GM18498 (cell line): ENCODE data around the gene ING4.

Experiments used
- ATAC-seq: cut with Tn5 transposase; IDR thresholded peaks from one replicate; pipeline ENCODE4 v1.9.1; 2021; ENCODE audit warnings: mild to moderate bottlenecking, moderate library complexity; ENCODE audit not compliant: unreplicated experiment

The ING4 gene

DNA sequence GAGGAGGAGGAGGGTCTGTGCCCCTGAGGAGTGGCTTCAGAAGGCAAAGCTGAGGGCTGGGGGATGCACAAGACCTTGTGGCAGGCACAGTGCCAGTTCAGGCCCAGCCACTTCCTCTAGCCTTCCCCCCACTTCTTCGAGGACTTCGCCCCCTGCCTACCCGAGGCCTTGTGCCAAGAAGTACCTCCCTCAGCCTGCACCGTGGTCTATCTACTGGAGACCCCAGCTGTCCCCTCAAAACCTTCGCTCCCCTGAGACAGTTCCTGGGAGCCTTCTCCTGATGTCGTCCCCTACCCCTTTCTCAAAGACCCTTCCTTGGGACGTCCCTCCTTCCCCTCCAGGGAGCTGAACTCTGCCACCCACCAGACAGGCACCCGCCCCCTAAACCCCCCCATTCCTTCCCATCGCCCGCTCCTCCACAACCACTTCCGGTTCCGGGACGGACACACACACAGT, 25.7 kb upstream of the ING4 start:
- ATAC-seq, result no peak

DNA sequence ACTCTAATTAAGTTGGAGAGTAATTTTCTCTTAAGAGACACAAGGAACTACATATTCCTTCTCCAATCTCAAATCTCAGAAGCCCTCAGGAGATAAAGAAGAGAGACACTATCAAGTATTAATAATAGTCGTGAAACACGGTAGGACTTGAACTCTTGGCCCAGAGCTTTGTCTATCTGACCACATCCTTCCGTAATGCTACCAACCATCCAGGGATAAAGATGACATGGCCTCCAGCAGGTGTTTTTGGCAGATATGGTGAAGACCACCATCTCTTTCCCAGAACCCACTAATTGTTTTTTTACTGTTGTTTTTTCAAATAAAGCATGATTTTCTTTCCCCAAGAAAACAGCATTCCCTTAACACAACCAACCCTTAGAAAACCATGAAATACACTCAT, 22.9 kb upstream of the ING4 start:
- no peak for ATAC-seq

DNA sequence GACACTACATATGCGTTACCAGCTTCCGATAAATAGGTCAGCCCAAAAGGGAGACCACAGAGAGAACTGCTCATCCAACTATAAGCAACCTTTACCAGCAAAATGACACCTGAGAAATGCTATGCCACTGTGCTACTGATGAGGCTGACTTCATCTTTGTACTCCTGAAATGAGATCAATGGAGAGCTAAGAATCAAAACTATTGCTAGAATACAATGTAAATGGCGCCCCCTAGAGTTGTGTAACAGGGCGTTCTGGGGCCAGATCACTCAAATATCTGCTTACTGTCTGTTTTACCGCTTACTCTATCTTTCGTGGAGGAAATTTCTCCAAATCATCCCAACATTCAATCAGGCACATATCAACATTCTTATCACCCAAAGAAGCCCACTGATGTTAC, 21.7 kb upstream of the ING4 start:
- ATAC-seq, result no peak

DNA sequence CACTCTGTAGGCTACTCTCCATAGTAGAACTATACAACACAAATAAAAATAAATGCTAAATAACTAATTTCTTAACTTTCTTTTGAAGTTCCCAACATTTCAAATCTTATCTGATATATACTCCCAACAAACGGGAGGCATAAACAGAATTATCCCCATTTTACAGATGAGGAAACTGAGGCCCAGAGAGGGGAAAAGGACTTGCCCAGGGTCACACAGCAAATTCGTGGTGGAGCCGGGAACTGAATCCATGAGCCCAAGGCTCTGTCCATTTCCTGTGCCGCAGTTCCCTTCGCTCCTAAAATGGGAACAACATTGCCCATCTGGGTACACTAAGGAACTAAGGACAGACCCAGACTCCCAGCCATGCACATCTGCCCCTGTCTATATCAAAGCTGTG, 14.0 kb upstream of the ING4 start:
- no peak for ATAC-seq

DNA sequence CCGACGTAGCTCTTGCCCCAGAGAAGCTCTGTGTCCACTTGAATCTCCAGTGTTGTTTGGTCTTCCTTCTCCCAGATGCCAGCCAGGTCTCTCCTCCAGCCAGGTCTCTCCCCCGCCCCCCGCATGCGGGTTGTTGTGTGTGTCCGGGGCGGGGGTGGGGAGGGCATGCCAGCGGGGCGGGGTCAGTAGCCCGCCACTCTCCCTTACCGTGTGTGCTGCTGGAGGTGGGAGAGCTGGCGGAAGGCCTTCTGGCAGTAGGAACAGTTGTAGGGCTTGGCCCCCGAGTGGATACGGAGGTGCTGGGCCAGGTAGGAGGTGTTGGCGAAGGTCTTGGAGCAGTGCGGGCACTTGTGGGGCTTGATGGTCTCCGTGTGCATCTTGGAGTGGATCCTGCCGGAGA, 9.2 kb upstream of the ING4 start:
- ATAC-seq, result no peak

DNA sequence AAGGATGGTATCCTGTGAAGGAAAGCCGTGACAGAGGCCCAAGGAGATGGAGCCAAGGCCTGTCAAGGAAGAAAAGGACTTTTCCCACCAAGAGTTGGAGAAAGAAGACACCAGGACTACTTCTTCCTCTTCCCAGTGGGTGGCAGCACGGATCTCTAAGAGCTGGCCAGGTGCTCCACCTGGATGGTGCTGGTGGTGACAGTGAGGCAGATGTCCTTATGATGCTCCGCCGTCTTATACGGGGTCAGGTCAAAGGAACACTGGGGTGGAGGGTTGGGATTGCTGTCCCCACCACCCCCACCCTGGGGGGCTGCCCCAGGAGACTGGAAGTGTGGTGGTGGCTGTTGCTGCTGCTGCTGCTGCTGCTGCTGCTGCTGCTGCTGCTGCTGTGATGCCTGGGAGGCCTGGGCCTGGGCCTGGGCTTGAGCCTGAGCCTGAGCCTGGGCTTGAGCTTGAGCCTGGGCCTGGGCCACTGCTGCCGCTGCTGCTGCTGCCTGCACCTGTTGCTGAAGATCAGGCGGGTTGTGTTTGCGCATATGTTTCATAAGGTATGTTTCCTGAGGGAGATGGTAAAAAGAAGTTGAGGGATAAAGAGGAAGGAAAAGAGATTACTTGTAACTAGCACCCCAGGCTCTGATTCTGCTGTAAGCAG, 4.8 kb upstream of the ING4 start:
- no peak for ATAC-seq

DNA sequence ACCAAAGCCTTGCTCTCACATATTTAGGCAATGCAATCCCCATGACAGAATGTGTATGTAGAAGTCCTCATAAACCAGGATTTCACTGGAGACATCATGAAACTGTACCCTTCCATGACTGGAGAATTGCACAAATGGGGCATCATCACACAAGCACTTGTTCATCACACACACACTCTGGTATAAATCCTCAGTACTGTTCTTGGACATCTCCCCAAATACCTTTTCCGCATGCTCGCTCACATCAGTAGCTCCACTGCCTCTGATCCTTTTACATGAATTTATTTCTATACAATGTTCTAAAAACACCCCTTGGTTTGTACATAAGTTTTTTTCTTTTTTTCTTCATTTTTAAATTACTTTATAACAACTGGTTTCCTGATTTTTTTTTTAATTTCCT, 3.3 kb upstream of the ING4 start:
- ATAC-seq, result no peak

DNA sequence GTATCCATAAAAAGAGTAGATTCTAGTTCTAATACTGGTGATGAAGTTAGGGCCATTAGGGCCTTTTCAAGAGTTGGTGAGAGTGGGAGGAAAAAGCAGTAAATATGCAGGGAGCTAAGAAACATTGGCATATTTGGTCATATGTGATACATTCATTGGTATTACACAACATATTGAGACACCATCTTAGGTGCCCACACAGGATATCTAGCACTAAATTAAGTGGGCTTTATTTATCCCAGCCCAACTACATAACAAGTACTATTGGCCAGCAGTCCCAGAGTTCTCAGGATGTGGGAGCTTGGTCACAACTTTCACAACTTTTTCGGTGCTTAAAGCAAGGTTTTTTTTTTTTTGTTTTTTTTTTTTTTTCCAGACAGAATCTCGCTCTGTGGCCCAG, 2.0 kb upstream of the ING4 start:
- ATAC-seq, result no peak

DNA sequence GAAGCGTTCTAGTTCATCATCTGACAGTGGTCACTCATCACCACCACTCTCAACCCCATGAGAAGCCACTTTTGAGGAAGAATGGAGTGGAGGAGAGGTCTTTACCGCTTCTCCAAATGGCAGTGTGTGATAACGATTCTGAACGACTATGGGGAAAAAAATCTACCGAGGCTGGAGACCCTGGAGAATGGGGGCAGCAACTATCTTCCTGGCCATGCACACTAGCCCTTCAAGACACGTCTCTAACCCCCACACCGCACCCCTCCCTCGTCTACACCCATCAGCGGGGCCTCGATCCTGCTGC, 365 bp downstream of the ING4 start:
- ATAC-seq, result no peak

DNA sequence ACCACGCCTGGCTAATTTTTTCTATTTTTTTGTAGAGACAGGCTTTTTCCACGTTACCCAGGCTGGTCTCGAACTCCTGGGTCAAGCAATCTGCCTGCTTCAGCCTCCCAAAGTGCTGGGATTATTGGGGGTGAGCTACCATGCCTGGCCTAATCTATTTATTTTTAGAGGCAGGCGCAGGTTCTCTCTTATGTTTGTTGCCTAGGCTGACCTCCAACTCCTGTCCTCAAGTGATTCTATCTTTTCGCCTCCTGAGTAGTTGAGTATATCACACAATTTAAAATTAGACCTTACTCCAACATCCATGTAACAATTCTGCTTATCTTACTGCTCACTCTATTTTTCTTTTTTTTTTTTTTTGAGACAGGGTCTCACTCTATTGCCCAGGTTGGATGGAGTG, 8.9 kb downstream of the ING4 start:
- ATAC-seq, result no peak

DNA sequence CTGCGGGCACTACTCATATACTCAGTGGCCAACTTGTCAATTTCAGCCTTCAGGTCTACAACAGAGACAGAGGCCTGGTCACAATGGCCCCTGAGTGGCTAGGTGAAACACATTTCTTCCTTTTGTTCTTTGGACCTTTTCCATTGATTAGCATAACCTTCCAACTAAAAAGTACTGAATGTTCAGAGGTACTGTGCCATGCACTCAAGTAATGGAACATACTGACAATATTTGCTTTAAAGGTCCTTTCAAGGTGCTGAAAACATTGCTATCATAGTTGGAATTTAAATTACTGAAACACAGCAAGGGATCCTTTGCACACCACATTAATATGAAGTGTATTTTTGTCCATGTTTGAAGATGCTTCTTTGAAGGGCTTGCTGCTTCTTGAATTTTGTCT, 9.6 kb downstream of the ING4 start:
- ATAC-seq, result no peak

DNA sequence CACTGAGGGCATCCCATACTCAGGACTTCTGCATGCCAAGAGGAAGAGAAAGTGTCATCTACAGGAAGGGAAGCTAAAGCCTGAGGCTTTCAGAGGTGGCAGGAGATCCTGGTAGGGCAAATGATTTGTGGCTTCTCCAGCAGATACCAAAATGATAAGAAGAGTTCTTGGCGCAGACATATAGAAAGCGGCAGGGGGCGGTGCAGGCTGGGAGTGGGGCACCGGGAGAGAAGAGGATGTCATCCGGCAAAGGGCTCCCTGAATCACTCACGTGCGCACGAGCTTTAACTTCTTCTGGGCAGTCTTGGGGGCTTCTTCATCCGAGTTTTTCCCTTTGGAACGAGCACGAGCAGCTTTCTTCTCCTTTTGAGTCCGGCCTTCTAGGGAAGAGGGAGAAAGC, 10.5 kb downstream of the ING4 start:
- no peak for ATAC-seq

DNA sequence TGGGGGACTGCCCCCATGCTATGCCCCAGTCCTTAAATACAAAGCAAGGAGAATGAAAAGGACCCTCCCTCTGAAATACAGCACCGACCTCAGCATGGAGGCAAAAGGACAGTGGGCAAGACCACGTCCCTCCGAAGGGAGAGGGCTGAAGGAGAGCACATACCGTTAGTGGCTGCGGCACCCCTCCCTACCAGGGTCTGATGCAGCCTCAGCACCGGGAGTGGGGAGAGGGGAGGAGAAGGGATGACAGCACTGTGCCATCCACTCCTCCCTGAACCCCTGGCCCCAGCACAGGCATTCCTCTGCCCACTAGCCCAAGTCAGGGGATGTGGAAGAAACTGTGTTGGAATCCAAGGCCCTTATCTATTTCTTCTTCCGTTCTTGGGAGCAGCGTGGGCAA, 12.1 kb downstream of the ING4 start:
- ATAC-seq, result no peak

DNA sequence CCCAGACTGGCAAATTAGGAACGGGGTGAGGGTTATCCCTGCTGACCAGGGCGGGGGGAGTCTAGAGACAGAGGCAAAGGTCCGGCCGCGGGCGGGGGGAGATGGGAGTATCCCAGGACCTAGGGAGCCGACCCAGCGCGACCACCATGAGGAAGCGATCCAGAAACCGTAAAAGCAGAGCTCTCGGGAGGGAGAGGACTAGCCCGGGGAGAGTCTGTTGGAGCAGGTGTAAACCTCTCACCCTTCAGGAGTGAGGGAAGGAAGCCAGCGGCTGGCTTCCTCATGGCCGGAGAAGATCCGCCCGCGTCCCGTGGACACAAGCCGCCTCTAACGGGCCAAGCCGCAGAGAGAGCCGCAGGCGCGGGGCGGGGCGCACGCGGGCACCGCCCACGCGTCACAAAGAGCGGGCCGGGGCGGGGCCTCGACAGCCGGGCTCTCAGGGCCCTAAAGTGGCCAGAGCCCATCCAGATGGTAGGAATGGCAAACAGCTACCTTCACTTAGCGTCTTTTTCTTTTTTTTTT, 15.8 kb downstream of the ING4 start, which contains the start of gene ACRBP:
ACRBP (minus strand) TSS at position 350 of the 522 bp plus-strand sequence; CDS start at position 284, 66 bp downstream.
- ATAC-seq, result no peak

DNA sequence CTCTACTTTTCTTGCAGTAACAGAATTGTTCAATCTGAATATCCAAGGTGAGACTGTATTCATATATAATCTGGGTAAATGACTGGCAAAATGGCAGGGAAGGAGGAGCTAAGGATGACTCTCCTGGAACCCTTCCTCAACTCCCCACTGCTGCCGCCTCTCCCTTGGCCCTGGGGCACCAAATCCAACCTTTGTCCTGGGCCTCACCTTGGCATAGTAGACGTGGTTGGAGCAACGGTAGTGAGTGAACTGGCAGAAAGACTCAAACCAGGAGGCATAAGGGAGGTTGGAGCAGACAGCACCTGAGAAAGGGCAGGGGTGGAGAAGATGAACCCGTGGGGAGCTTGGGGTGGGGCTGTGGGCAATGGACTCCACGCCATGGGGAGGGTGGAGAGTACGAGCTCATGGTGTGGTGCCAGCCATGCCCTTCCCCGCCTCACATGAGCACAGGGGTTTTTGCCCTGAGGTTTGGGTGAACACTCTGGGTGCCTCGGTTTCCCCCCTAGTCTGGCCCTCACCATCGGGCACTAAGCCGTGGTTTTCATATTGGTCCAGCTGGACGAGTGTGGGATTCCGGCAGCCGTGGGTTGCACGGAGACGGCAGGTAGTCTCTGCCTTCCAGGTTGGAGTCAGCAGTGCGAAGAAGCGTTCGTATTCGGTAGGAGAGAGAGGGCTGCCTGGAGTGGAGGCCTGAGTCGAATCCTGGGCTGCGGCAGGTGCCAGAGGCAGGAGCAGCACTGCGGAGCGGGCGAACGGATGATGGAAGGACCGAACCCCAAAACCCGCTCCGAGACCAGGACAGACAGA, 16.4 kb downstream of the ING4 start:
- no peak for ATAC-seq

DNA sequence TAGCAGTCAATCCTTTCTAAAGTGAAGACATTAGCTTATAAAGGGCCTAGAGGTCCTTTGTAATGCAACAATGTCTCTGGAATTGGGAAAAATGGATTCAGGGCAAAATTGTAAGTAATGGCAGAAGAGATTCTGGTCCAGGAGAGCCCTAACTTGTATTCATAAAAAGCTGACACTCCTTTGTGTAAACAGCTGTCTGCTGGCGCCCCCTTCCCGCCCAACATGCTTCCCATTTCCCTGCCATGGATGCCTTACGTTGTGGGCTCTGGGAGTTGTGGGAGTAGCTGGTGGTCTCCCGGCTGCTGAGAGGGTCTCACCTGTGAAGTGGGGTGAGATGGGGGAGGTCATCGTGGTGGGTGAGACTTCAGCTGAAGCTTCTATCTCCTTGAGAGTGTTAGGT, 18.0 kb downstream of the ING4 start:
- no peak for ATAC-seq

DNA sequence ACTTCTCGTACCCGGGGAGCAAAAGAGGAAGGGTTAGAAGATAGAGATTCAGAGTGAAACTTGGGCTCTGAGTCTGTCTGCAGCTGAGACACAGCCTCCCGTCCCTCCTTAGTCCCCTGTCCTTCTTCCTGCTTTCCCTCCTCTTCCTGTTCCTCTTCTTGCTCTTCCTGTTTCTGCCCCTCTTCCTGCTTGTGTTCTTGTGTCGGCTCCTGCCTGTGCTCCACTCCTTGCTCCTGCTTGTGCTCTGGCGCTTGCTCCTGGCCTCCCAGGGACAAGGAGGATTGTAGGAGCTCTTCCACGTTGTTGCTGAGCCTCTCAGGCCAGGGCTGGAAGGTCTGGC, 18.7 kb downstream of the ING4 start:
- no peak for ATAC-seq

DNA sequence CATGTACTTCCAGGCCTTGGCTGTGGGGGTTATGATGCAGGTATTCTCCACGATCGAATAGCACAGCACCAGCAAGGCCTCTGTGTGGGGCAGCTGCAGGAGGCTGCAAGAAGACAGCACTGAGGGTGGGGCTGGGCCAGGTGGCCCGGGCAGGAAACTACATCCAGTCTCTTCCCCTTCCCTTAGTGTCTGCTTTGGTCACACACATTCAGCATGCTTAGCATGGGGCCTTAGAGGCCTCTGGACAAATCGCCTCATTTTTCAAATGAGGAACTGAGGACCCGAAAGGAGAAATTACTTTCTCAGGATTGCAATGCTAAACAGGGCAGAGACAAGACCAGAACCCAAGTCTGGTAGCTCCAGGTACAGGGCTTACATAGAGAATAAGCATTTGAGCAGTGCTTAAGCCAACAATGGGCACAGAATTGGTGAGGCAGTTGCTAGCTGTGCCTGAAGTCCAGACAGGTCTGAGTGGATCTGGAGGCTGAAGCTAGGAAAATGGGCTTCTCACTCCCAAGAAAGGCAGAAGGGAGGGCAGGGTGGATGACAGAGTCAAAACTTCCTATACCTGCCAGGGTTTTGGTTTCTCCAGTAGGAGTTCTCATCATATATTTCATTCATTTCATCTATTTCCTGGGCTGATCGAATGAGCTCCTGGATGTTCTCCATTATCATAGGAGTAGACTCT, 19.2 kb downstream of the ING4 start:
- no peak for ATAC-seq

DNA sequence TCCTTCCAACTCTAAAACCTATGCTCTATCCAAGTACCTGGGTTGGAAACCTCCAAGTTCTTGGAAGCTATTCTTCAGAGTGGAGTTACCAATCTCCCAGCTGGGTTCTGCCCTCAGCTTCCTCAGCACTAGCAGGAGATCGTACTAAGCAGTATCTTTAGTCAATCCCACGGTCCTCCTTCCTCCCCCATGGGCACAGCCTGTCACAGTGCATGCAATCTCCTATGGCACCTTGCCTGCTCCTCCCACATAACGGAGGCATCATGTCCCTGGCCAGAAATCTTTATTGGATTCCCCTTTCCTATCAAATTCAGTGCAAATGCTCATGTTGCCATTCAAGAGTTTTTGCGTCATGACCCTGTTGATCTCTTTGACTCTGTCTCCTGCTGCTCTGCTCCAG, 21.8 kb downstream of the ING4 start:
- no peak for ATAC-seq

DNA sequence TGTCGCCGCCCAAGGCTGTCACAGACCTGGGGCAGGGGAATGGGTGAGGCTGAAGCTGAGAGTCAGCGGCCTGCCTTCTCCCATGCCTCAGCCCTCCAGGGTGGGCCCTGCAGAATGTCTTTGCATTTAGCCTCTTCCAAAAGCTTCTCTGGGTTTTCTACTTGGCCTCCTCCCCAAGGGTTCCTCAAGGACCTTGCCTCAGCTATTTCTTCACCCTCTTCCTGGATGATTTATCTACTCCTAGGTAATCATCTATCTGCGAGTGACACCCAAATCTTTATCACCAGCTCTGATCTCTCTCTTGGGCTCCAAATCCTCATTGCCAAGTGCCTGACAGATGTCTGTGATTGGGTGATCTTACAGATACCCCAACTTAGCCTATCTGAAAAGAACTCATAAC, 22.4 kb downstream of the ING4 start:
- ATAC-seq, result no peak

DNA sequence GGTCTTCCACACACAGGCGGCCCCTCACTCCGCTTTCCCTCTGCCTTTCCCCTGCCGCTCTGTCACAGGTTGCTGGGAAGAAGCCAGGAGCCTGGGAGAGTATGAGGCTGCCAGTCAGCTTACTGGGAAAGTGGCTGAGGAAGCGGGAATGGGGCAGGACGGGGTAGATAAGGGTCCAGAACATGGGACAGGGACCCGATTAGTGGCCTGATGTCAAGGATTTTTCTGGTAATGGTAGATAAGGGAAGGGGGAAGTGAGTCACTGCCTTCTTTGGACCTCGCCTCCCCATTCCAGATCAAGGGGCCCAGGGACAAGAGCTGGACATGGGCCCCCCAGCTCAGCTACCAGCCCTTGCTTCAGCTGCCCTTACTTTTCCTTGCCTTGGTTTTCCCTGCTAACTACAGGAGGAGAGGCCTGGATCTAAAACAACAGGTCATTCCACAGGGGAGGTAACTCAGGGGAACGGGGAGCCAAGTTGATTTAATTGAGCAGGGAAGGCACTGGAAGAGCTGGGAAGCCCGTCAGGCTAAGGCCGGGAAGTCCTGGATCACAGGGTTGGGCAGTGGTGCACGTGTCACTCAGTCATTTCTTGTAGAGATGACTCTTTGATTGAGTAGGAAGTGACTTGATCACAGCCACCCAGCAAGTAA, 23.6 kb downstream of the ING4 start:
- ATAC-seq, result no peak

DNA sequence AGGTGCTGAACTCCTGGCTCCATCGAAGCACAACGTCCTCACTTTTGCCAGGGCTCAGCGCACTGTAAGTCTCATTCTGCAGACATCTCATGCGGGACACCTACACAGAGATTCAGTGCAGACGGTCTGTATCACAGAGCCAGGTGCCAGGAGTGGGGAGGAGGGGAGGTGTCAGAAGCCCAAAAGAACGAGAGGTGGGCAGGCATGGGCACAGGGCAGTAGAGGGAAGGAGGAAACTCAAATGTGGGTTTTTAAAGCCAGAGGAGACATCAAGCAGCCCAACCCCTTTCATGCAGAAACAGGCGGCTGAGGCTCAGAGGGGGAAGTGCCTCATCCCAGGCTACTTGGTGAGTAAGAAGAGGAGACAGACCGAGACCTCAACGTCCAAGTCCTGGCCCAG, 24.6 kb downstream of the ING4 start:
- no peak for ATAC-seq
